Activated CD8-positive, alpha-beta memory T cell treated with anti-CD3 and anti-CD28 coated beads, Interleukin-2, amount 50 U/mL, for 1 hour (primary cell): ENCODE measurements around the gene ANKRD13A.
A peak's percentile ranks its signal among the peaks of the same experiment; 100 is the strongest.
"Not testable (repeated sequence)": the region's sequence is repeated elsewhere in the genome, so short reads cannot be mapped to it uniquely, and the experiment has no call there.

Source experiments
- DNase-seq: peaks from one replicate; pipeline ENCODE4 v3.0.0-alpha.2; 2020; ENCODE audit errors: extremely low read depth

Gene ANKRD13A

DNA sequence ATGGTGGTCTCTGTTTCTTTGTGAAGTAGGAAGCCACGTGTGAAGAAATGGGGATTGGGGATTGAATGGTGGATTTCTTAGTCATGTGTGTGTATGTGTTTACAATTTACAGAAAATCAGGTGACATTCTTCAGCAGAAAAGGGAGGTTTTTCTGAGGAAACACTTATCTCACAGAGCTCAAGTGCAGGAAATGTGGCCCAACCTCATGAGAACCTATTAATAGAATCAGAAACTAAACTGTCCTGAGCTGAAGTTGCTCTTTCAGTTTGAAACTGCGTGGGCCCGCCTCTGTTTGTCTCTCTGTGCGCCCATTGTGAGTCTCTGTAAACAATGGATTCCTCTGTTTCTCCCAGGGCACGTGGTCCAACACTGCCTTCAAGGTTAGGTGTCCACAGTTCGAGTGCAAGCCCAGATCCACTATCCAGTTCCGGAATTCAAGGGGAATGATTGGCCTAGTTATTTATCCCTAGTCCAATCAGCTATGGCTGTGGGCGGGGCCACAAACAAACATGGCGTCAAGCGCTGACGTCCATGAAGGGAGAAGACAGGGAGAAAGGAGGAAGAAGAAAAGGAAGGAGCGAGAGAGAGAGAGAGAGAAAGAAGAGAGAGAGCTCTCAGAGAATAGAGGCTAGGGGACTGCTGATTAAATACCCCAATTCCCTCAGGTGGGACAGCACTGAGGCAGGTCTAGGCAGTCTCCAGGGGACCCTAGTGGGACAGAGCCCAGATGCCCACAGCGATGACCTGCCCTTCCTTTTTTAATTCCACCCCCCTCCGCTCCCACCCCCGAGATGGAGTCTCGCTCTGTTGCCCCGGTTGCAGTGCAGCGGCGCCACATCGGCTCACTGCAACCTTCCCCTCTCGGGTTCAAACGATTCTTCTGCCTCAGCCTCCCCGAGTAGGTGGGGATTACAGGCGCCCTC lies 80.5 kb downstream of the ANKRD13A start:
- peak; percentile 34 for DNase-seq

DNA sequence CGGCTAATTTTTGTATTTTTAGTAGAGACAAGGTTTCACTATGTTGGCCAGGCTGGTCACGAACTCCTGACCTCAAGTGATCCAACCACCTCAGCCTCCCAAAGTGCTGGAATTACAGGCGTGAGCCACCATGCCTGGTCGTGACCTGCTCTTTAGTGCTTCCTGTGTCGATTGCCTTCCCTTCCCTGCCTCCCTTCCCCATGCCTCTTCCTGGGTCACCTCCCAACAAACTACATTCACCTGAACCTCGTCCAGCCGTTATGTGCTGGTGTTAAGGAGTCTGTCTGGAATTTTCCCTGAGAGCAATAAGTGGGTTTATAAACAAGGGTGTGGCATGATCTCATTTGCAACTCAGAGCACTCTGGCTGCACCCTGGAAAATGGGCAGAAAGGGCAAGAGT lies 81.2 kb downstream of the ANKRD13A start:
- DNase-seq: no peak

DNA sequence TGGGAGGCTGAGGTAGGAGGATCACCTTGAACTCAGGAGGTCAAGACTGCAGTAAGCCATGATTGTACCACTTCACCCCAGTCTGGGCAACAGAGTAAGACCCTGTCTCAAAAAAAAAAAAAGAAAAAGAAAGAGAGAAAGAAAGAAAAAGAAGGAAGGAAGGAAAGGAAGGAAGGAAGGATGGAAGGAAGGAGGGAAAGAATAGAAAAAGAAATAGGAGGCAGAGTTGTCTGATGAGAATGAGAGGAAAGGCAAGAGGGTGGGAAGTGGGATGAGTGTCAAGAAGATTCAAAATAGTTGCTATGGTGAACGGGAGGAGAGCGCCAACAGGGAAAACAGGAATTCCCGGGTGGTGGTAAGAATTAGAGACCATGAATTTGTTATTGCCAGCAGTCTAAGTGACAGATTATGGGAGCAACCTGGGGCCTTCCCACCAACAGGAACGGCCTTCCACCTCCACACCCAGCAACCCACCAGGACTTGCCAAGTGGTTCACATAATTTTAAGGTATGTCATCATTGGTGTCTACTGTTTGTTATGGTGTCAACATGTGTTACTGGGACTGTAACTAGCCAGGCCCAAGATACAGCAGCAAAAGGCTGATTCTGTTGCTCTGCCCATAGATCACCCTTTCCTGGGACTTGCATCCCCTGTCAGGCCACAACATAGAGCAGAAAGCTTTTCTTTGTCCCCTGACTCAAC lies 85.2 kb downstream of the ANKRD13A start:
- DNase-seq: no peak

DNA sequence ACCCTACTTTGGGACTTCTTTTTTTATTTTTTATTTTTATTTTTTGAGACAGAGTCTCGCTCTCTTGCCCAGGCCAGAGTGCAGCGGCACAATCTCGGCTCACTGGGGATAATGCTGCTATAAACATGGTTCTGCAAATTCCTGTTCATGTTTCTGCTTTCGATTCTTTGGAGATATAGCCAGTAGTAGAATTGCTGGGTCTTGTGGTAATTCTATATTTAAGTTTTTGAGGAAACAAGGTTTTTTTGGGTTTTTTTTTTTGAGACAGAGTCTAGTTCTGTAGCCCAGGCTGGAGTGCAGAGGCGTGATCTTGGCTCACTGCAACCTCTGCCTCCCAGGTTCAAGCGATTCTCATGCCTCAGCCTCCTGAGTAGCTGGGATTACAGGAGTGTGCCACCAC lies 89.0 kb downstream of the ANKRD13A start:
- not testable (repeated sequence) for DNase-seq

DNA sequence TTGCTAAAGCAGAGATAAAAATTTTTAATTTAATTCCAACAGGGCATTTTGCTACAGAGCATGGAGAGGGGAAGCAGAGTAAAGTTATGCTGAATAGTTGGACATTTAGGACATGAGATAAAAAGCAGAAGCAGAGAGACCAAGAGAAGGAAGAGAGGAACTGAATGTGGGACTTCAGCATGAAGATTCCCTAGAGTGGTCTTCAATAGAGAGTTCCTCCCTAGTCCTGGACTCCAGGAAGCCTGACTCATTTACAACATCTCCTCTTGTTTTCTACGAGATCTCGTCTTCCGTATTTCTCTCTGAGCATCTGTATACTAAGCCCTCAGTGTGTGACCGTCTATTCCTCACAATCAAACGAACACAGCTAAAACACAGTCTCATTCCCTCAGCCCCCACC lies 89.7 kb downstream of the ANKRD13A start:
- DNase-seq: no peak
